Right atrium auricular region (tissue), 2 donors: ENCODE measurements around the gene CBX5. TPM values are rescaled to one million over a fixed set of nuclear protein-coding genes. Genes with fewer than 3 reads are reported as not detected.
A peak's percentile ranks its signal among the peaks of the same experiment; 100 is the strongest.

Experiments
- DNase-seq: peaks from one replicate; pipeline ENCODE4 v3.0.0-alpha.2; 2019; ENCODE audit warnings: low spot score
- H3K27ac ChIP-seq, 2 donors: fragments of 200-600 bp; sonication (generic); 1 replicate in 1 of 2; 2 replicates in 1 of 2; pipeline ENCODE4 v1.5.1; 2016 to 2019
- H3K27me3 ChIP-seq, 2 donors: fragments of 200-600 bp; sonication (generic); one replicate each; pipeline versions ENCODE4 v1.5.1 to v1.6.0; 2017 to 2019
- H3K36me3 ChIP-seq: fragments of 200-600 bp; sonication (generic); one replicate; pipeline ENCODE4 v1.5.1; 2016
- H3K4me1 ChIP-seq, 2 donors: fragments of 200-600 bp; sonication (generic); one replicate each; pipeline versions ENCODE4 v1.5.1 to v1.6.0; 2017 to 2019
- H3K4me3 ChIP-seq, 2 donors: fragments of 200-600 bp; sonication (generic); 1 replicate in 1 of 2; 2 replicates in 1 of 2; pipeline ENCODE4 v1.5.1; 2017 to 2019; ENCODE audit warnings: mild to moderate bottlenecking in 1 of 2, moderate library complexity in 1 of 2
- H3K9me3 ChIP-seq, 2 donors: fragments of 200-600 bp; sonication (generic); one replicate each; pipeline ENCODE4 v1.5.1; 2019
- CTCF ChIP-seq, 2 donors: fragments of 200-600 bp; sonication (generic); IDR thresholded peaks; one replicate each; pipeline ENCODE4 v1.5.1; 2019; ENCODE audit warnings: antibody characterized with exemption in 2 of 2
- total RNA-seq, 2 donors: library from RNA; depleted of rRNA; stranded (reverse); fragments of >200 nt; gene quantifications; one replicate each; pipeline ENCODE4 v1.1.0, GENCODE V29; 2016

The CBX5 gene
- total RNA-seq, 2 donors from 2014 or later = 33.0 to 33.9 TPM

GRCh38 chr12:54300732-54301427 is 21.0 kb upstream of the CBX5 start, which contains the start of gene NFE2:
Gene NFE2, minus strand, starts transcription at chr12:54301015. Its CDS starts 5,767 bp downstream, at chr12:54295248.
- Histone ChIP-seq H3K4me1 (peaks cover 0 to 17% of the 10 kb centered on the region in 2 donors), H3K9me3 (no peaks in the 10 kb centered on the region), H3K4me3 (peak within 1 kb of the TSS in 1 of 2 donors; percentile 34), H3K27ac (no peak within 1 kb of the TSS), H3K36me3 (no peaks in the 10 kb centered on the region), H3K27me3 (no peaks in the 10 kb centered on the region)
- DNase-seq = no peak
- TF ChIP-seq CTCF (IDR thresholded peaks at IDR 0.05) = no peak

- peak overlapping the region in 1 of 2 donors; percentile 34 for H3K4me3 ChIP-seq
- H3K4me1 ChIP-seq = peaks cover 0 to 17% of the 10 kb centered on the region in 2 donors
- H3K36me3 ChIP-seq = no peaks in the 10 kb centered on the region
- TF ChIP-seq CTCF (IDR thresholded peaks at IDR 0.05) = no peak
- no peak for DNase-seq
- no peaks in the 10 kb centered on the region for H3K9me3 ChIP-seq
- no peaks in the 10 kb centered on the region for H3K27me3 ChIP-seq
- H3K27ac ChIP-seq = no peak overlapping the region
Observed at GRCh38 chr12:54300225-54300731, 20.4 kb upstream of the CBX5 start.

- no peak overlapping the region for H3K27ac ChIP-seq
- no peaks in the 10 kb centered on the region for H3K9me3 ChIP-seq
- H3K4me3 ChIP-seq = no peak overlapping the region
- H3K4me1 ChIP-seq = peaks cover 0 to 17% of the 10 kb centered on the region in 2 donors
- H3K36me3 ChIP-seq = no peaks in the 10 kb centered on the region
- DNase-seq = no peak
- H3K27me3 ChIP-seq = no peaks in the 10 kb centered on the region
- TF ChIP-seq CTCF (IDR thresholded peaks at IDR 0.05) = no peak
Observed at GRCh38 chr12:54299515-54300224, 19.7 kb upstream of the CBX5 start.

- Histone ChIP-seq H3K9me3 (no peaks in the 10 kb centered on the region), H3K27ac (no peak overlapping the region), H3K4me1 (peaks cover 0 to 11% of the 10 kb centered on the region in 2 donors), H3K4me3 (no peak overlapping the region), H3K27me3 (no peaks in the 10 kb centered on the region), H3K36me3 (no peaks in the 10 kb centered on the region)
- DNase-seq = no peak
- TF ChIP-seq CTCF (IDR thresholded peaks at IDR 0.05) = no peak
Observed at GRCh38 chr12:54298904-54299303, 19.0 kb upstream of the CBX5 start.

- Histone ChIP-seq H3K9me3 (no peaks in the 10 kb centered on the region), H3K27ac (no peak overlapping the region), H3K4me1 (peaks cover 0 to 11% of the 10 kb centered on the region in 2 donors), H3K36me3 (no peaks in the 10 kb centered on the region), H3K27me3 (no peaks in the 10 kb centered on the region), H3K4me3 (no peak overlapping the region)
- no peak for TF ChIP-seq CTCF (IDR thresholded peaks at IDR 0.05)
- peak; percentile 23 for DNase-seq
Observed at GRCh38 chr12:54296393-54297099, 16.6 kb upstream of the CBX5 start.
